Measurements from ENCODE around the gene CD58.
"Not testable (repeated sequence)": the region's sequence is repeated elsewhere in the genome, so short reads cannot be mapped to it uniquely, and the experiment has no call there.

The CD58 gene

DNA sequence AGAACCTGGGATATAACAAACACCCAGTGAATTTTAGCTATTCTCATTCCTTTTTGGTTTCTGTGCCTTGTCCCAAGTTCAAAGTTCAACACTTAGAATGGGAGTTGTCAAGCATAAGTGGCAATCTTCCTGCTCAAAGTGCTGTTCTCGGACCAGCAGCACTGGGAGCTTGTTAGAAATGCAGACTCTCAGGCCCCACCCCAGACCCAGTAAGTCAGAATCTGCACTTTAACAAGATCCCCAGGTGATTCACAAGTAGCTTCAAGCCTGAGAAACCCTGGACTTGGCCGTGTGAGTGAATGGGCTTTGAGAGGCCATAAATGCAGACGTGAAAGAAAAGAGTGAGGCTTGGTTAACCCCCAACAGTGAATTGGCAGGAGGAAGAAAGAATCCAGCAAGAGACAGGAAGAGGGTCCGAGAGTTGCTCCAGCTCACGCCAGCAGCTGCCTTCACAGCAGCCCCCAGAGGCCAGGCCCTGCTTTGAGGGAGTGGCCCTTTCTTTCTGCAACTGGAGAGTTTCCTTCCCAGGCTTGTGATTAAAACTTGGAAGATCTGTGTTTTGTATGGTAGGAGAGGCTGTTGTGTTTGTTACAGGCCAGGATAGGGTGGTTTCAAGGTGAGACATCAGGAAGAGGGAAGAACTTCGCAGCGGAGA is 21.3 kb upstream of the CD58 start:
- not testable (repeated sequence) for DNase-seq

DNA sequence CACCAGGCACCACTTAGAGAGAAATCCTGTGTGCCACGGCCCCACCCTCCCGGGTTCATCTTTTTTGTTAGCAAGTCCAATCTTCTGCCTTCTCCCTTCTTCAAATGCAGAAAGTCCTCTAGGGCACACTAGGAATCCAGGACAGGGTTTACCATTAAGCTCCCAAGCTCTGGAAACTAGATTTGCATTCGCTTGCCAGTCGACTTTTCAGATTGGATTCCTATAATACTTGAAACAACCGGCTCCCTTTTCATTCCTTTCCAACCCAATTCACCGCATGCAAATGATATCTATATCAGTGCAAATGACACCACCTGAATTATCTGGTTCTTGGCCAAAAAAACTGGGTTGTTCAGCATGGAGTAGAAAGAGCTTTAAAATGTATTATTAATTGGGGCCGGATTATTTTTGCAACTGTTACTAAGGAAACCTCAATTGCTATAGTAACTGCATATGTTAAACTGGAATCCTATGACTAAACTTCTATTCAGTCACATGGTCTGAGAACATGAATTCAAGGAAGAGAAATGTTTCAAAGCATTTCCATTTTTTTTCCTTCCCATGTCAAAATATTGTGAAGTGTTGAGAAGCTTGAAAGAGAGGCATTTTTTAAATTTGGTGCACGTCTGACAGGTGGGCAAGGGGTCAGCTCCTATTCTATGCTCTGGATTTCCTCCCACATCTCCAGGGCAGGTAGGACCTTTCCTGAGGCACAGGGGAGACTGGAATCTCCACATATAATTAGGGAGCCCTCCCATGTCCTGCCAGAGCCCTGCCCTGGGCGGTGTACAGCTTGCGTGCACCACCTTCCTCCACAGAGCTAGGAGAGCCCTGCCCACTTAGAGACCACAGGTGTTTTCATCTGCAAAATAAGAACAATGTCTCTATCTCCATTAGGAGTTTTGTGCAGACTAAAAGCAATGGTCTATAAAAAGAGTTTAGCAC is 20.5 kb upstream of the CD58 start:
- DNase-seq = not testable (repeated sequence)

DNA sequence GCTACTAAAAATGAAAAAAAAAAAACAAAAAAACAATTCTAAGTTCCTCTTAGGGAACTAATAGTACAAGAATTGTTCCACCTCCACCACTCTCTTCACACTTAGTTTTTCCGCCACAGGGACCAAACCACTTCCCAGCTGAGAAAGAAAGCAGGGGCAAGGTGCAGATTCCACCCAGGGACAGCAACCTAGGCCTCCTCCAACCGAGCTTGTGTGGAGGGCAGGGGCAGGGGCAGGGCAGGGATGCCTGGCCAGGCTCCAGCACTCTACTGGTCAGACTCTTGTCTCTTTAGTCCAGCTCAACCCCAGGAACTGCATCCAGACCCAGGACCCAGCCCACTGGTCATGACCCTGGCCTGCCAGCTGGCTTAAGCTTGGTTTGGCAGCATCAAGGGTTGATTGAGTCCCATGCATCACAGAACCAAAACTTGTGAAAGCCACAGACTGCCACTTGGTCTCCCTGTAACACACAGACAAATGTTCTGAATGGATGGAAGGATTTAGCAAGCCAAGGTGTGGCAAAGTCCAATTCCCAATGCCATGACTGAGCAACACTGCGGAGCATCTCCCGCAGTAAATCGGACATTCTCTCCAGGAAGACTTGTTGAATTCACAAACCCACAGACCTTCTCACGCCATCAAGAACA is 19.7 kb upstream of the CD58 start:
- DNase-seq = not testable (repeated sequence)

DNA sequence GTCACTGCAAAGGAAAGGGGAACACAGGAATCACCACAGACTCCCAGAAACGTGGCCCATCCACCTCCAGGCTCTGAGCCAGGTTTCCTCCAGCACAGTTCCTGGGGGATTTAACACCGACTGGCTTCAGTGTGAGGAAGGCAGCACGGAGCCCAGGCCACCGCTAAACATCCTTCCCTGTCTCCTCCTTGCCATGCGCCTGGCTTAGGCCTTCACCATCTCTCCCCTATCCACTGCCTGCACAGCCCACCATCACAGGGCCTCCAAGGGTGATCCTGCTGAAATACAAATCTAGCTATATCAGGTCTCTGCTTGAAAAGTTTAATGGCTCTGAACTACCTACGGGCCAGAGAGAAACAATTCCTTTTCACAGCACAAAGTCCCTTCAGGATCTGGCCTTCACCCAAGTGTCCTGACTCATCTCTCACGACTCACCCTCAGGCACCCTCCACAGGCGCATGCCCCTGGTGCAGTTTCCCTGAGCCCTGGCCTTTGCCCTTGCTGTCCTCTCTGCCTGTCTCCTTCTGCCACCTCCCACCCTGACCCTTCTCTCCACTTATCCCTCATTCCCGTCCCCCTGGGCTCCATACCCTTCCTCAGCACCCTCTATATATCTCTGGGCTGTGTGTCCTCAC is 18.4 kb upstream of the CD58 start:
- not testable (repeated sequence) for DNase-seq

DNA sequence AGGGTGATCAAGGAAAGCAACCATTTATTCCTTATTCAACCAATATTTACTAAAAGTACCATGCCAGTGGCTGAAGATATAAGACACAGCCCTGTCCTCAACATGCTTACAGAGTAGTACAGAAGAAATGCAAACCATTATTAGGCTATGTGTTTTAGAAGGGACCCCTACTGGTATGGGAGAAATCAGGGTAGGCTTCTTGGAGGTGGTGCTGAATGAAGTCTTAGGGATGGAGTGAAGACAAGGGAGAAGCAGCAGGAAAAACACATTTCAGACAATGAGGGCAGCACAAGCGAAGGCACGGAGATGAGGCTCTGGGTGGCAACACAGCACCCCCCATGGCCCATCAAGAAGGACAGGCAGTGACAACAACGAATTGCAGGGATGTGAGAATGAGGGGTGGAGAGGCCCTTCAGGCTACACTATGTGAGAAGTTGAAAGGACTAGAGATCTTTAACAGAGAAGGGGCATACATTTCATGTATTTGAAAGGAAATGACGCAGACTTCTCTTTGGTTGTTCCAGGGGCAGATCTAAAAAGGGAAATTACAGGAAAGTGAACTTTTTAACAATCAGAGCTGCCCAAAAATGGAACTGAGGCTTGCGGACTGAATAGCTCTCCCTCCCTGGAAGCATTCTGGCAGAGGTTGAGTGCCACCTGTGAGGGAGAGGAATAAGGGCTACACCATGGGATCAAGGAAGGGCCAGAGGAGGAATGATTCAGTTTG is 16.8 kb upstream of the CD58 start:
- DNase-seq = no peak

DNA sequence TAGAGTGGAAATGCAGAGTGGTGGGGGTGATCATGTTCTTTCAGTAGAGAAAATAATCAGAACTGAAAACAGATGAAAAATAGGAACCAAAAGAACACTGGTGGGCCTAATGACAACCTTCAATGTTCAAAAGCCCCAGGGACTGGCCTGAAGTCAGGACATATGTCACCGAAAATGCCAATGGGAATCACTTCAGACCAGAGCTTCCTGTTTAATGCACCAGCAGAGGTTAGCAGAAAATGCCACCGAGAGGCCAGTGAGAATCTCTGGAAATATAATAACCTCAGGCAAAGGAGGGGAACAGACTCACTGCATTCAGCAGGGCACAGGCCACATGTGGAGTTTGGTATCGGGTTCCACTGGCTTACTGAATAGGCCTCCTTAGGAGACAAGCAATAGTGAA is 15.9 kb upstream of the CD58 start:
- no peak for DNase-seq

DNA sequence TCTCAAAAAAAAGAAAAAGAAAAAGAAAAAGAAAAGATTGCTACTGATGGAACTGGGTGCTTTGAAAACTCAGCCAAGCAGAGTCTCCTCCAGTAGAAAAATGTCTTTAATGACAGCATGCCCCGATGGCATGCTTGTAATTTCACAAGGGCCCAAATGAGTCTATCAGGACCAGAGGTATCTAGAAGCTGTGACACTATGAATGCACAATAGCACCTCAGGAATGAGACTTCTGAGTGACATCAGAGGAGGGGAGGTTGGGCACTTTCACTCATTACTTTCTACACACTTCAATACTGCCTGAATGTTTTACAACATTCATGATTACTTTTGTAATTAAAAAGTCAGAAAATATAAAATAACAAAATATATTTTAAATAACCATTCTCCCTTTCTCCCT is 15.1 kb upstream of the CD58 start:
- no peak for DNase-seq

DNA sequence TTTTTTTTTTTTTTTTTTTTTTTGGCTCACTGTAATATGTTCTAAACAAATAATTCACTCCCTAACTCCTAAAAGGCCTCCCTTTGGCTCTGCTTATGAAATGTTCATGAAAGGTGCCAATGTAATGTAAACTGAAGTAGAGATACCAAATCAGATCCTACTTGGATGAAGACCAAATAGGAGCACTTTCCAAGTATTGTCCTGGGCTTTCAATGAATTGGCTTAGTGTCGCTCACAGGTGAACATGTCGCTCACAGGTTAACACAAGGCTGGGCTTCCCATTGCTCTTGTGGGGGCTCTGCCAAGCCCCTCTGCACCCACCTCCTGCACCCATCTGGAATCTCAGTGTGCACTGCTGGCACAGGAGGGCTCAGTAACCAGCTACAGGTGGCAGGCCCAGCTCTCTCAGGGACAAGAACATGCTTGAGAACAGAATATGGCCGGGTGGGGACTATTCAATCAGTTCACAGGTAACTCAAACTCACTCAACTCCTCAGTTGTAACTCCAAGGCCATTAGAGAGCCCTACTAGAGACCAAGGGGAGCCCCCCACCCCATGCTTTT is 10.6 kb upstream of the CD58 start:
- DNase-seq = no peak

DNA sequence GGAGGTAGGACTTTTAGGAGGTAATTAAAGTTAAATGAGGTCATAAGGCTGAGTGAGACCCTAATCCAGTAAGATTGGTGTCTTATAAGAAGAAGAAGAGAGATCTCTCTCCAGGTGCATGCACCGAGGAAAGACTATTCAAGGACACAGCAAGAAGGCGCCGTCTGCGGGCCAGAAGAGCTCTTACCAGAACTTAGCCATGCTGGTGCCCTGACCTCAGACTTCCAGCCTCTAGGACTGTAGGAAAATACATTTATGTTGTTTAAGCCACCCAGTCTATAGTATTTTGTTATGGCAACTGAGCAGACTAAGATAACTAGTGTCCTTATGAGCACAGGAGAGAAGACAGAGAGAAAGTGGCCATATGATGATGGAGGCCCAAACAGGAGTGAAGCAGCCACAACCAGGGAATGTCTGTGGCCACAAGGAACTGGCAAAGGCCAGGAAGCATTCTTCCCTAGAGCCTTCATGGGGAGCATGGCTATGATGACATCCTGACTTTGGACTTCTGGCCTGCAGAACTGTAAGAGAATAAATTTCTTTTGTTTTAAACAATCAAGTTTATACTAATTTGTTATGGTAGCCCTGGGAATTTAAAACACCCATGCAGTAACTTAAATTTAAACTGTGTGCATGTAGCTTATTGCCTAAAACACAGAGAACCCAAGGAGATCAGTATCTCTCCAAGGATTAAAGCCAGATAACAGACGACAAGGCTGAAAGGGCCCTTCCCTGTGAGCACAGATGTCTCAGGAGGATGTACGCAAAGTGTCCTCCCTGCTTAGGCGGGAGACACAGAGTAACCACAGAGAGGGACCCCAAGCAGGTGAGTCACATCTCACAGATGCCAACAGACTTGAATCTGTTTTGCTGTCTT is 9.9 kb upstream of the CD58 start:
- DNase-seq = no peak

DNA sequence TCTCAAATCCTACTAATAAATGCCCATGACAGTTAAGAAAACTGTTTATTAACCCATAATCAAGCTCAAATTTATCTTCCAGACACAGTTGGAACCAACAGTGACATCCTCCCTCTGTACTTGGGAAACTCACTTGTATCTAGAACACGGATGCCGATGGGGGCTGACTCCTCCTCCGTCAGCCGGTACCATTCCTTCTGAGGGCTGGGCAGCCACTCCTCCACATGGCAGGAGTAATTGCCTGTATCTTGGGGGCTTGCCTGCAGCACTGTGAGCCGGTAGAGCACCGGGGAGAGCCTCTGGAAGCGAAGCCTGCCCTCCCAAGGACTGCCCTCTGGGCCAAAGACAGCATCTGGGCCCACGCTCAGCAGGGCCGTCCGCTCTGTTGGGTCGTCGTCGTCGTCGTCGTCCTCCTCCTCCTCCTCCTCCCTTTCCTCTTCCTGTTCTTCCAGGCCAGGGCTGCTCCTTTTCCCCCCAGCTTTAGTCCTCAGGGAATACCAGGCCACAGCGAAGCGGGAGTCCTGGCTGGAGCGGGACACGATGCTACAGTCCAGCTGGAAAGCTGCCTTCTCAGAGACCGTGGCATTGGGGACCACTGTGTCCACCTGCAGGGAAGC is 8.5 kb upstream of the CD58 start:
- DNase-seq = no peak

DNA sequence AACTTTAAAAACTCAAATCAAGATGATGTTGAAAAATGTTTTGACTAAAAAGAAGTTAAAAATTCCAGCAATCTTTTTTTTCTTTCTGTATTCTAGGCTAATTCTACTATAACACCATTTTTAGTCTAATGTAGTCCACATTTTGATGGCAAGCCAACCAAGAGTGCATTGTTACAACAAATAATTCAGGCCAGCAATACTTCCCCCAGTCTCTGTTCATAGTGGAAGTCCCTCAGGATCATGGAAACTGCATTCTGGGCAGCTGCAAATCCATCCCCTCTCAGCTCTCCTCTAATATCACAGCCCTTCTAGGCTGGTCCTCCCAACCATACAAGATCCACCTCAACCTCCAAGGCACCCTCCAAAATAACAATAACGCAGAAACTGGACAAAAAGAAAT is 7.8 kb upstream of the CD58 start:
- DNase-seq = no peak

DNA sequence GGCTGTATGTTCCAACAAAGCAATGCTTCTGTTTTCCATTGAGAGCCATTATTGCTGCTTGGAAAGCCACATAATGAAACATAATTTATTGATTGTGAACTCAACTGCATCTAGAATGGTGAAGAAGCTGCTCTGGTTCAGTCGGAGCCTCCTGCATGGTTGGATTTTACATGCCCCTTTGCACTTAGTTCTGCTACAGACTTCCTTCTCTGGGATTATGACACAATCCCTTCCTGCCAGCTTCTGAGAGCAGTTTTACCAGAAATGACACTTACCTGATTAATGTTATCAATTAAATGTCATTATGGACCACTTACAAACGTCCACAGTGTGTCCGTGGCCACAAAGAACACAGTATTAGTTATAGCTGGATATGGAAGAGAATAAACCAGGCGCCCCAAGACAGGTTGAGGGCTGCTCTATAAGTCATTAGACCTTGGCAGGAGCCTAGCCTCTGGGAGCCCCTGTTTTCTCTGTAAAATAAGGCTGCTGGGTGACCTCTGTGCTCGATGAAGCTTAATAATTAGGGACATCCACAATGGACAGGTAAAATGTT is 7.0 kb upstream of the CD58 start:
- no peak for DNase-seq

DNA sequence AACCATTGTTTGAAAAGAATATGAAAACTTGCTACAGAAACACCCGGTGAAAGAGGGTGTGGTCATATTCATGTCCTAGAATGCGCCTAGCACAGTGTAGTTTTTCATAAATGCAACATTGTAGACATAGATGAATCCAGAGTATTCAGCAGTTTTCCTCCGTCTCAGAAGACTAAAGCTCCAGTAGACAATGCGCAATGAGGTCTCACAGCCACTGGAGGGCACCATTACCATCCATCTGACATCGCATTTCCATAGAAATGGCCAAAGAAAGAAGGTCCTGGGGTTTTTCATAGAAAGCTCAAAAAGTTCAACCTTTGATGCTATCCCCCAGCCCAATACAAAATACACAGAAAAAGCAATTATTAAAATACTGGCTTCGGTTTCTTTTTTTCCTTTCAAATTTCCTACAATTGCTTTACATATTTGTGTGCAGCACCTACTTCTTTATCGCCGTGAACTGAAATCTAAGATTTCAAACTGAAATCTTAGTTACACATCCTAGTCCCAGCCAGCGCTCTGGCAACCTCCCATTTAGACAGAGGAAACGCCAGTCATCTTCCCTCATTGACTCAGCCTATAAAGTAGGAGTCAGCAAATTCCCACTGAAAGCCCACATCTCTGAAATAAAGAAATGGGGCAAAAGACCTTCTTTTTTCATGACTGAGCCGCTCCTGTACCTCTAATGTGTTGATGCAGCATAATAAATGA is 3.9 kb upstream of the CD58 start:
- no peak for DNase-seq

DNA sequence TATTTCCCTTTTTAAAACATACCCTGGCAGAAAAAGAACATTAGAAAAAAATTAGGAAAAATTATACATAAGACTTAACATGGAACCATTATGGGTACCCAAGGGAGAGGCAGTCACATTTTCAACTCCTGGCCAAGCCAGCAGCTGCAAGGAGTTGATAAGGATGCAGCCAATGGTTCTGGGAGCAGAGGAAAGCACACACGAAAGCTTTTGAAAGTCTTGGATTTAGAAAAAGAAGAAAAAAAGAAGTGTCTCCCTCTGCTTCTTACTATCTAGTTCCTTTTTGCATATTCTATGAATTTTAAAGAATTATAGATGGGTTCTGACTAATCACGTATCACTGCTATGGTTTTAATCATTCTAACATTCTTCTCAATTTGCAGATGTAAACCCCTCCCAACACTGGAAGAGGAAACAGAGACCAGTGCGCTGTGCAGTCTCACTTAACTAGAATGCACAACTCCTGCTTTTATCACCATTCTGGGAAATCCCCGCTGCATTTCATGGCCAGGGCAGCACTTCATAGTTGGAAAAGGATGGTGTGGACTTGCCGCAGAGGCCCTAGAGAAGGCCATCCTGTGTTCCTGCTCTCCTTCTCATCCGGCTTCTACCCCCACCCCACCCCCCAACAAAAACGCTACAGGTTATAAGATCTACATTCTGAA is 2.7 kb upstream of the CD58 start:
- DNase-seq = no peak

DNA sequence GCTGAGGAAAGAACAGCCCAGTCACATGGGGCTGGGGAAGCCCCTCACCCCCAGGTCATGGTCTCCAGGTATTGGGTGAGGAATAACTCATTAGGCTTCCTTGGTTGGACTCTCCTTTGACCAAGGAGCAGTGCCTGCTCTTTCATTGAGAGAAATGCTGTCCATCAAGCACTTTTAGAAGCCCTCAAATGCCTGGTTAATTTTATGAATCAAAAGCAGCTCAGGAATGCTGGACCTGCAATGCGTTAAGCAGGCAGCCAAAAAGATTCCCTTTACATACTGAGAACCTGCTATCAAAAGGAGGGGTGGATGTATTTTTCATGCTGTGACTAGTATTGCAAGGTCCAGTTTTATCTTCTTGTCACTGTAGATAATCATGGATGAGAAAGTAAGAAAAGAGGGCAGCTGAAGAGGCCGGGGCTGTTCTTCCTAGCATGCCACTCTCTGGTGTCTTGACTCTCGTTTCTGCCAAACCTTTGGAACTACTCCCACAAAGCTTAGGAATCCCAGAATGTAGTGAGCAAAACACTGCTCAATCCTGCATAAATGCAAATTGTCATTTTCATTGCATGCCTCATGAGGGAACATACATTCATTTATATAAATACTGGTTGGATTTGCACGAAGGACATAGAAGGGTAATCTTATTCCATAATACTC is 2.1 kb upstream of the CD58 start:
- no peak for DNase-seq

DNA sequence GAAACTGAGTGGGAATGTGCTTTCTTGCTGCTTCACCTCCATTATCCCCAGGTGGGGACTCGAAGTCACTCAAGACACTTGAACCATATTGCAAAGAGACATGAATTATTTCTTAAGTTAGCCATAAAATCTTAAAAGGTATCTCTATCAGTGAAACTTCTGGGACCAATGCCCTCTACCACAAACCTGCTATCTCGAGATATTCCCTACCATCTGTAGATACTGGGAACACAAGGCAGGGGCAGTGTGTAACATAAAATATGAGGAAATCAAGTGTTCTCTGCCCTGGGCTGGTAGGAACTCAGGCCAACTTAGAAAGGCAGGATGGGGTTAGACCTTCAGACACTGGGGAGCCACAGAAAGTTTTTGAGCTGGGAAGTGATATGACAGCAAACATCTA is 1.3 kb upstream of the CD58 start:
- DNase-seq = no peak

DNA sequence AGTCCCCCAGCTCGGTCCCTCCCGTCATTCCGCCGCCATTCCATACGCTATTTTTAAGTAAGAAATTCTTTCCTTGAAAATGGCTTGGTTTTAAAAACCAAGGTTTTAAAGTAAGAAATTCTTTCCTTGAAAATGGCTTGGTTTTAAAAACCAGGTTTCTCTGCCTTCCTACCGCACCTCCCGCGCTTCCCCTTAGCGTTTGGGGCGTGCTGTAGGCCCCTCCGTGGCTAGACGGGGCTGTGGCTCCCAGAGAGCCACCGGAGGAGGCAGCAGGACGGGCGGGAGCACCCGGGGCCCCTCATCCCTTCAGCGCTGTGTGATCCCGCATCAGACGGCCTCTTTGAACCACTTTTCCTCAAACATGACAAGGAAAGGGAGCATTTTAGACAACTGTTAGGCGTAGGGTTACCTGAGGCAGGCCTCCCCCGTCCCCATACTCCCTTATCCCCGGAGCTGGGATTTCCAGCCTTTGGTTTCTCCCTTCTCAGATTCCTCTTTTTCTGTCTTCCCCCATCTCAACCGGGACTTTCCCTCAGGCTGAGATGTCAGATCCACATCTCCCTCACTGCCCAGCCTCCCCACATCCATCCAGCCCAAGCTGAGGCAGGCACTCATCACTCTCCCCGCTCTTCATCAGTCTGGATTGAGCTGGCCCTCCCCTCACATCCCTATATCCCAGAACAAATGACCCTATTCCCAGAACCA is 541 bp upstream of the CD58 start:
- DNase-seq = no peak

DNA sequence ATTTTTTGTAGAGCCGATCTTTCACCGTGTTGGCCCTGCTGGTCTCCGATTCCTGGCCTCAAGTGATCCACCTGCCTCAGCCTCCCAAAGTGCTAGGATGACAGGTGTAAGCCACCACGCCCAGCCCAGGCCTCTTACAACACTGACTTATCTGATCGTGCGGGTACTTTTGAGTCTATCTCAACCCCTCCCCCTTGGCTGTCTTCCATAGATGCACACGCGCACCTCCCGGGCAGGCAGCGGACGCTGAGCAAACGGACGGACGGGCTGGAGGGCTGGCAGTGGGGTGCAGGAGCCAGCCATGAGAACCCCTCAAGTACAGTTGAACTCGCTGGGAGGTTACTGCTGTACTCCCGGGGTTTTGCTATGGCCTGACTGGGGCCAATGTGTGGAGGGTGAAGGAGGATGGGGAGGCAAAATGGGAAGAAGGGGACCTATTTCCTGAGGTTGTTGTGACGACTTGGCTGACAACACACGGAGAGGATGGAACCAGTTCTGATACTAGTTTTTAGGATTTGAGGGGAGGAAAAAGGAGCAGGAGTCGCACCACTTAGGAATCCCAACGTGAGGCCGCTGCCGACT is 959 bp downstream of the CD58 start:
- no peak for DNase-seq

Data from NCI-H1417 treated with DMSO at 0.1 percent for 48 hours (cell line).